ENCODE data around the gene STAC3.

DNA sequence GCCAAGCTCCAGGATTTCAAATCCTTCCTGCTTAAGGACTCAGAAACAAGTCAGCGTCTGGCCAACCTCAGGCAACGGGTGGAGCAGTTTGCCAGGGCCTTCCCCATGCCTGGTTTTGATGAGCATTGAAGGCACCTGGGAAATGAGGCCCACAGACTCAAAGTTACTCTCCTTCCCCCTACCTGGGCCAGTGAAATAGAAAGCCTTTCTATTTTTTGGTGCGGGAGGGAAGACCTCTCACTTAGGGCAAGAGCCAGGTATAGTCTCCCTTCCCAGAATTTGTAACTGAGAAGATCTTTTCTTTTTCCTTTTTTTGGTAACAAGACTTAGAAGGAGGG, 16.8 kb downstream of the STAC3 start:
- TF ChIP-seq, protein P1, sequence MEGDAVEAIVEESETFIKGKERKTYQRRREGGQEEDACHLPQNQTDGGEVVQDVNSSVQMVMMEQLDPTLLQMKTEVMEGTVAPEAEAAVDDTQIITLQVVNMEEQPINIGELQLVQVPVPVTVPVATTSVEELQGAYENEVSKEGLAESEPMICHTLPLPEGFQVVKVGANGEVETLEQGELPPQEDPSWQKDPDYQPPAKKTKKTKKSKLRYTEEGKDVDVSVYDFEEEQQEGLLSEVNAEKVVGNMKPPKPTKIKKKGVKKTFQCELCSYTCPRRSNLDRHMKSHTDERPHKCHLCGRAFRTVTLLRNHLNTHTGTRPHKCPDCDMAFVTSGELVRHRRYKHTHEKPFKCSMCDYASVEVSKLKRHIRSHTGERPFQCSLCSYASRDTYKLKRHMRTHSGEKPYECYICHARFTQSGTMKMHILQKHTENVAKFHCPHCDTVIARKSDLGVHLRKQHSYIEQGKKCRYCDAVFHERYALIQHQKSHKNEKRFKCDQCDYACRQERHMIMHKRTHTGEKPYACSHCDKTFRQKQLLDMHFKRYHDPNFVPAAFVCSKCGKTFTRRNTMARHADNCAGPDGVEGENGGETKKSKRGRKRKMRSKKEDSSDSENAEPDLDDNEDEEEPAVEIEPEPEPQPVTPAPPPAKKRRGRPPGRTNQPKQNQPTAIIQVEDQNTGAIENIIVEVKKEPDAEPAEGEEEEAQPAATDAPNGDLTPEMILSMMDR (conservative IDR thresholded peaks at IDR 0.05) = no peak
- no peak for TF ChIP-seq EZH2 (IDR thresholded peaks at IDR 0.05; ENCODE audit: low read depth)

Measured in PC-9 (cell line).